Tibial artery (tissue), 4 donors: ENCODE results near the gene C21orf91.

Source experiments
- DNase-seq, 2 donors: peaks; one replicate each; pipeline ENCODE4 v3.0.0-alpha.2; 2019
- H3K27ac ChIP-seq, 2 donors: fragments of 200-600 bp; sonication (generic) in 1 of 2; 1 replicate in 1 of 2; 2 replicates in 1 of 2; pipeline ENCODE4 v1.5.1; 2018 to 2019; ENCODE audit warnings: mild to moderate bottlenecking in 1 of 2
- H3K27me3 ChIP-seq, 2 donors: fragments of 200-600 bp; sonication (generic) in 1 of 2; one replicate each; pipeline versions ENCODE4 v1.5.1 to v1.6.0; 2016 to 2019
- H3K36me3 ChIP-seq, 3 donors: fragments of 200-600 bp; sonication (generic) in 2 of 3; one replicate each; pipeline ENCODE4 v1.5.1; 2016 to 2019; ENCODE audit warnings: mild to moderate bottlenecking in 2 of 3
- H3K4me1 ChIP-seq, 4 donors: fragments of 200-600 bp; sonication (generic) in 2 of 4; 1 replicate in 3 of 4; 2 replicates in 1 of 4; pipeline ENCODE4 v1.5.1; 2016 to 2019
- H3K4me3 ChIP-seq, 2 donors: fragments of 200-600 bp; sonication (generic) in 1 of 2; 1 replicate in 1 of 2; 2 replicates in 1 of 2; pipeline ENCODE4 v1.5.1; 2018 to 2019; ENCODE audit warnings: mild to moderate bottlenecking in 2 of 2
- H3K9me3 ChIP-seq, 3 donors: fragments of 200-600 bp; sonication (generic) in 1 of 3; one replicate each; pipeline ENCODE4 v1.5.1; 2016 to 2019
- CTCF ChIP-seq, 2 experiments: fragments of 200-600 bp in 1 of 2; fragments of 450-650 bp in 1 of 2; IDR thresholded peaks; one replicate each; pipeline ENCODE4 v1.5.1; 2017 to 2019; ENCODE audit warnings: antibody characterized with exemption in 2 of 2, mild to moderate bottlenecking in 1 of 2, moderate library complexity in 1 of 2
- intact Hi-C: fragments of 100-400 bp; cut with DNase I; formaldehyde crosslinking; loops from one replicate; pipeline ENCODE4 v1.15.0; 2023; ENCODE audit warnings: low total_unique reads

Gene C21orf91

GRCh38 chr21:17752171-17752570 lies 67.0 kb downstream of the C21orf91 start:
- no peaks in the 10 kb centered on the region for H3K36me3 ChIP-seq
- no peaks in the 10 kb centered on the region for H3K27me3 ChIP-seq
- intact Hi-C loops, result no loop called here
- H3K27ac ChIP-seq, result no peak overlapping the region
- H3K4me3 ChIP-seq, result no peak overlapping the region
- DNase-seq, result no peak
- no peak for TF ChIP-seq CTCF (IDR thresholded peaks at IDR 0.05)
- no peaks in the 10 kb centered on the region for H3K9me3 ChIP-seq
- H3K4me1 ChIP-seq, result no peaks in the 10 kb centered on the region

- TF ChIP-seq CTCF (IDR thresholded peaks at IDR 0.05), result no peak
- H3K4me1 ChIP-seq, result no peaks in the 10 kb centered on the region
- intact Hi-C loops, result no loop called here
- no peaks in the 10 kb centered on the region for H3K36me3 ChIP-seq
- no peaks in the 10 kb centered on the region for H3K27me3 ChIP-seq
- no peak overlapping the region for H3K27ac ChIP-seq
- H3K9me3 ChIP-seq, result no peaks in the 10 kb centered on the region
- no peak for DNase-seq
- H3K4me3 ChIP-seq, result no peak overlapping the region
These were observed 72.2 kb downstream of the C21orf91 start for GRCh38 chr21:17746920-17747319.

- H3K4me1 ChIP-seq, result no peaks in the 10 kb centered on the region
These were observed 74.1 kb downstream of the C21orf91 start for GRCh38 chr21:17745086-17745485.

GRCh38 chr21:17742940-17743592 lies 76.1 kb downstream of the C21orf91 start:
- Histone ChIP-seq H3K27ac (no peak overlapping the region), H3K4me1 (peaks cover 0 to 12% (median under 1%) of the 10 kb centered on the region in 4 donors), H3K27me3 (no peaks in the 10 kb centered on the region), H3K36me3 (no peaks in the 10 kb centered on the region), H3K9me3 (no peaks in the 10 kb centered on the region), H3K4me3 (no peak overlapping the region)
- intact Hi-C loops, result no loop called here
- TF ChIP-seq CTCF (IDR thresholded peaks at IDR 0.05), result no peak
- no peak for DNase-seq

More at GRCh38 chr21:17745086-17745485, 74.1 kb downstream of the C21orf91 start:
- Histone ChIP-seq H3K4me3 (no peak overlapping the region), H3K9me3 (no peaks in the 10 kb centered on the region), H3K36me3 (no peaks in the 10 kb centered on the region), H3K27ac (no peak overlapping the region), H3K27me3 (no peaks in the 10 kb centered on the region)
- DNase-seq, result no peak
- TF ChIP-seq CTCF (IDR thresholded peaks at IDR 0.05), result no peak
- intact Hi-C loops, result no loop called here

- no peaks in the 10 kb centered on the region for H3K9me3 ChIP-seq
- no peak overlapping the region for H3K4me3 ChIP-seq
- no peaks in the 10 kb centered on the region for H3K36me3 ChIP-seq
- intact Hi-C loops, result no loop called here
- H3K4me1 ChIP-seq, result peaks cover 0 to 14% (median 2%) of the 10 kb centered on the region in 4 donors
- DNase-seq, result no peak
- TF ChIP-seq CTCF (IDR thresholded peaks at IDR 0.05), result no peak
- no peak overlapping the region for H3K27ac ChIP-seq
- H3K27me3 ChIP-seq, result no peaks in the 10 kb centered on the region
These were observed 77.0 kb downstream of the C21orf91 start for GRCh38 chr21:17742181-17742580.
